ACC112 (cell line): ENCODE results near the gene ATP2B2.

Source experiments
- H2AFZ ChIP-seq: fragments of 200-600 bp; sonication (generic); one replicate; pipeline ENCODE4 v1.6.0; 2017; ENCODE audit warnings: antibody characterized with exemption, low read length; ENCODE audit not compliant: unreplicated experiment
- H3K27ac ChIP-seq: fragments of 200-600 bp; sonication (generic); 2 replicates; pipeline ENCODE4 v1.5.1; 2014; ENCODE audit warnings: low read depth, mild to moderate bottlenecking, antibody characterized with exemption, low read length, moderate library complexity
- H3K27me3 ChIP-seq: fragments of 200-600 bp; sonication (generic); 2 replicates; pipeline ENCODE4 v1.6.1; 2014; ENCODE audit warnings: mild to moderate bottlenecking, antibody characterized with exemption, low read length, moderate library complexity, mixed read lengths; ENCODE audit not compliant: insufficient read depth
- H3K36me3 ChIP-seq: fragments of 200-600 bp; sonication (generic); 2 replicates; pipeline ENCODE4 v1.6.1; 2016; ENCODE audit warnings: mild to moderate bottlenecking, antibody characterized with exemption, low read length, moderate library complexity, mixed read lengths; ENCODE audit not compliant: insufficient read depth
- H3K4me1 ChIP-seq: fragments of 200-600 bp; sonication (generic); one replicate; pipeline ENCODE4 v1.6.1; 2016; ENCODE audit warnings: low read length, mixed read lengths; ENCODE audit not compliant: insufficient read depth, unreplicated experiment, control insufficient read depth
- H3K4me3 ChIP-seq: fragments of 200-600 bp; sonication (generic); 2 replicates; pipeline ENCODE4 v1.5.1; 2014; ENCODE audit warnings: mild to moderate bottlenecking, low read depth, low read length
- H3K79me2 ChIP-seq: fragments of 200-600 bp; sonication (generic); one replicate; pipeline ENCODE4 v1.6.0; 2016; ENCODE audit warnings: low read length; ENCODE audit not compliant: control insufficient read depth, unreplicated experiment, insufficient read depth

Gene ATP2B2

GRCh38 chr3:10335871-10336622 lies 169.3 kb downstream of the ATP2B2 start:
- H2AFZ ChIP-seq: no peak overlapping the region
- H3K4me1 ChIP-seq: no peaks in the 10 kb centered on the region
- H3K36me3 ChIP-seq: no peaks in the 10 kb centered on the region
- H3K27me3 ChIP-seq: peaks cover 34% of the 10 kb centered on the region
- no peak overlapping the region for H3K27ac ChIP-seq
- no peaks in the 10 kb centered on the region for H3K79me2 ChIP-seq
- no peak overlapping the region for H3K4me3 ChIP-seq

- Histone ChIP-seq H3K4me1 (no peaks in the 10 kb centered on the region), H3K79me2 (no peaks in the 10 kb centered on the region), H3K27me3 (peaks cover 40% of the 10 kb centered on the region), H3K27ac (no peak overlapping the region), H3K36me3 (no peaks in the 10 kb centered on the region), H2AFZ (no peak overlapping the region), H3K4me3 (no peak overlapping the region)
Observed at GRCh38 chr3:10335190-10335738, 170.1 kb downstream of the ATP2B2 start.

- Histone ChIP-seq H3K27me3 (peaks cover 48% of the 10 kb centered on the region), H3K27ac (no peak overlapping the region)
Observed at GRCh38 chr3:10334459-10334858, 170.9 kb downstream of the ATP2B2 start.

GRCh38 chr3:10334042-10334441 lies 171.3 kb downstream of the ATP2B2 start:
- H2AFZ ChIP-seq: no peak overlapping the region
- H3K4me1 ChIP-seq: no peaks in the 10 kb centered on the region

More at GRCh38 chr3:10334459-10334858, 170.9 kb downstream of the ATP2B2 start:
- no peaks in the 10 kb centered on the region for H3K36me3 ChIP-seq
- no peaks in the 10 kb centered on the region for H3K4me1 ChIP-seq
- no peaks in the 10 kb centered on the region for H3K79me2 ChIP-seq
- H3K4me3 ChIP-seq: no peak overlapping the region
- no peak overlapping the region for H2AFZ ChIP-seq

GRCh38 chr3:10333349-10333650 lies 172.1 kb downstream of the ATP2B2 start:
- H3K36me3 ChIP-seq: no peaks in the 10 kb centered on the region
- H3K4me3 ChIP-seq: no peak overlapping the region
- no peaks in the 10 kb centered on the region for H3K4me1 ChIP-seq
- no peaks in the 10 kb centered on the region for H3K79me2 ChIP-seq
- H3K27me3 ChIP-seq: peaks cover 60% of the 10 kb centered on the region
- no peak overlapping the region for H2AFZ ChIP-seq
- no peak overlapping the region for H3K27ac ChIP-seq

More at GRCh38 chr3:10334042-10334441, 171.3 kb downstream of the ATP2B2 start:
- Histone ChIP-seq H3K27ac (no peak overlapping the region), H3K79me2 (no peaks in the 10 kb centered on the region), H3K27me3 (peaks cover 52% of the 10 kb centered on the region), H3K4me3 (no peak overlapping the region), H3K36me3 (no peaks in the 10 kb centered on the region)

- no peak overlapping the region for H3K4me3 ChIP-seq
- no peaks in the 10 kb centered on the region for H3K79me2 ChIP-seq
- peaks cover 65% of the 10 kb centered on the region for H3K27me3 ChIP-seq
- H3K27ac ChIP-seq: no peak overlapping the region
- no peak overlapping the region for H2AFZ ChIP-seq
- no peaks in the 10 kb centered on the region for H3K4me1 ChIP-seq
- no peaks in the 10 kb centered on the region for H3K36me3 ChIP-seq
Observed at GRCh38 chr3:10332481-10333348, 172.7 kb downstream of the ATP2B2 start.

GRCh38 chr3:10331320-10331719 lies 174.1 kb downstream of the ATP2B2 start:
- H2AFZ ChIP-seq: no peak overlapping the region
- H3K36me3 ChIP-seq: no peaks in the 10 kb centered on the region
- H3K4me1 ChIP-seq: no peaks in the 10 kb centered on the region
- H3K27ac ChIP-seq: no peak overlapping the region
- H3K4me3 ChIP-seq: no peak overlapping the region
- peaks cover 79% of the 10 kb centered on the region for H3K27me3 ChIP-seq
- no peaks in the 10 kb centered on the region for H3K79me2 ChIP-seq

GRCh38 chr3:10330319-10330718 lies 175.1 kb downstream of the ATP2B2 start:
- H3K27ac ChIP-seq: no peak overlapping the region
- H3K36me3 ChIP-seq: no peaks in the 10 kb centered on the region
- H3K79me2 ChIP-seq: no peaks in the 10 kb centered on the region
- no peaks in the 10 kb centered on the region for H3K4me1 ChIP-seq
- peaks cover 89% of the 10 kb centered on the region for H3K27me3 ChIP-seq
- no peak overlapping the region for H2AFZ ChIP-seq
- H3K4me3 ChIP-seq: no peak overlapping the region

- Histone ChIP-seq H2AFZ (no peak overlapping the region), H3K4me3 (no peak overlapping the region), H3K27ac (no peak overlapping the region), H3K36me3 (no peaks in the 10 kb centered on the region), H3K4me1 (no peaks in the 10 kb centered on the region), H3K27me3 (peaks cover 96% of the 10 kb centered on the region), H3K79me2 (no peaks in the 10 kb centered on the region)
Observed at GRCh38 chr3:10329495-10330015, 175.8 kb downstream of the ATP2B2 start.

- no peaks in the 10 kb centered on the region for H3K79me2 ChIP-seq
- no peak overlapping the region for H3K27ac ChIP-seq
- no peaks in the 10 kb centered on the region for H3K4me1 ChIP-seq
- H3K4me3 ChIP-seq: no peak overlapping the region
- peaks cover 90% of the 10 kb centered on the region for H3K27me3 ChIP-seq
- no peaks in the 10 kb centered on the region for H3K36me3 ChIP-seq
- H2AFZ ChIP-seq: no peak overlapping the region
Observed at GRCh38 chr3:10328460-10329071, 176.8 kb downstream of the ATP2B2 start.
